Aorta (tissue), 5 donors: ENCODE data around the gene RIPK3. TPM values are rescaled to one million over a fixed set of nuclear protein-coding genes. Genes with fewer than 3 reads are reported as not detected.
"Not testable (repeated sequence)": the region's sequence is repeated elsewhere in the genome, so short reads cannot be mapped to it uniquely, and the experiment has no call there.

ENCODE experiments used
- ATAC-seq: fragments of 200-7000 bp; cut with Tn5 transposase; one replicate; pipeline ENCODE4 v1.9.1; 2022; ENCODE audit warnings: moderate library complexity; ENCODE audit not compliant: low FRiP score
- DNase-seq, 2 donors: peaks; one replicate each; pipeline ENCODE4 v3.0.0-alpha.2; 2020
- H3K27ac ChIP-seq, 2 donors: one replicate each; pipeline ENCODE4 v1.5.1; 2013; ENCODE audit warnings: low read length in 2 of 2, mild to moderate bottlenecking in 2 of 2, moderate library complexity in 2 of 2, control low read depth in 1 of 2, inconsistent platforms in 1 of 2, low read depth in 1 of 2
- H3K27me3 ChIP-seq, 2 donors: one replicate each; pipeline ENCODE4 v1.6.1; 2013; ENCODE audit warnings: control low read depth in 1 of 2, low read length in 1 of 2, mild to moderate bottlenecking in 1 of 2, moderate library complexity in 1 of 2; ENCODE audit not compliant: insufficient read depth in 2 of 2, control insufficient read depth in 1 of 2
- H3K36me3 ChIP-seq, 2 donors: one replicate each; pipeline ENCODE4 v1.6.1; 2013; ENCODE audit warnings: control low read depth in 1 of 2, low read length in 1 of 2, mild to moderate bottlenecking in 1 of 2; ENCODE audit not compliant: insufficient read depth in 2 of 2, control insufficient read depth in 1 of 2
- H3K4me1 ChIP-seq, 2 donors: one replicate each; pipeline ENCODE4 v1.6.1; 2013; ENCODE audit warnings: low read length in 2 of 2, control low read depth in 1 of 2, mild to moderate bottlenecking in 1 of 2, moderate library complexity in 1 of 2; ENCODE audit not compliant: insufficient read depth in 2 of 2, control insufficient read depth in 1 of 2
- H3K4me3 ChIP-seq, 2 donors: one replicate each; pipeline ENCODE4 v1.5.1; 2013; ENCODE audit warnings: low read length in 2 of 2, control low read depth in 1 of 2, mild to moderate bottlenecking in 1 of 2
- H3K9me3 ChIP-seq: one replicate; pipeline ENCODE4 v1.6.1; 2013; ENCODE audit warnings: mild to moderate bottlenecking, low read length; ENCODE audit not compliant: control insufficient read depth
- WGBS, 2 donors: extraction: QIAGEN DNeasy Blood & Tissue Kit; methylation state at CpG; one replicate each; pipeline ENCODE4 v1.1.7; 2013; 5-methylcytosine and 5-hydroxymethylcytosine counted together
- intact Hi-C, 2 donors: fragments of 100-400 bp; cut with DNase I; formaldehyde crosslinking; loops; one replicate each; pipeline versions ENCODE4 v1.14.2 to v1.15.0; 2022
- polyA plus RNA-seq, 2 donors: library from polyadenylated mRNA; stranded (reverse); fragments of 200-250 nt; gene quantifications; one replicate each; pipeline ENCODE4 v1.2.3, GENCODE V29; 2013
- total RNA-seq, 2 donors: library from RNA; stranded (reverse); fragmentation: NEBNext Ultra II Directional; extraction: Animal tissue kit (Norgen Biotek cat#: 25700); gene quantifications; one replicate each; pipeline ENCODE4 v1.2.1, GENCODE V29; 2021
- donor health status: healthy with polysubstance abuse.
- donor health status: Bipolar disorder and iron deficiency.
- donor health status: DM: no; HTN: no; CAD: no.
- donor health status: DM: no; HTN: no; CAD: no.
- donor health status: DM: yes; HTN: yes; CAD: no.

The RIPK3 gene
- total and polyA plus RNA-seq, 4 donors, result 4.0 to 15.8 (median 7.1) TPM

GRCh38 chr14:24371605-24372004, 31.8 kb upstream of the RIPK3 start:
- intact Hi-C loops, H3K27me3 ChIP-seq, H3K27ac ChIP-seq, H3K4me1 ChIP-seq, H3K9me3 ChIP-seq, ATAC-seq, H3K36me3 ChIP-seq, H3K4me3 ChIP-seq, DNase-seq: not testable (repeated sequence)
- 81 to 86% methylated on average over 3 of the region's 3 CpGs for WGBS, 2 donors

GRCh38 chr14:24370748-24371147, 31.0 kb upstream of the RIPK3 start:
- Histone ChIP-seq H3K27ac (no peak overlapping the region), H3K4me1 (no peaks in the 10 kb centered on the region), H3K9me3 (no peaks in the 10 kb centered on the region), H3K36me3 (no peaks in the 10 kb centered on the region), H3K4me3 (no peak overlapping the region), H3K27me3 (no peaks in the 10 kb centered on the region)
- 13% methylated on average over 1 of the region's 1 CpG for WGBS, 2 donors
- no peak for ATAC-seq
- intact Hi-C loops, result no loop called here
- DNase-seq, result no peak

GRCh38 chr14:24369907-24370687, 30.3 kb upstream of the RIPK3 start:
- ATAC-seq (no peak), DNase-seq (no peak)
- Histone ChIP-seq H3K4me3 (no peak overlapping the region), H3K4me1 (no peaks in the 10 kb centered on the region), H3K27ac (no peak overlapping the region), H3K36me3 (no peaks in the 10 kb centered on the region), H3K9me3 (no peaks in the 10 kb centered on the region), H3K27me3 (no peaks in the 10 kb centered on the region)
- 73 to 80% methylated on average over 31 to 32 of the region's 32 CpGs for WGBS, 2 donors
- intact Hi-C loops, result loop anchor here in 1 of 2 donors (2.0 kb wide), 1 partner anchor 29 kb away; the partner anchor contains the start of gene NYNRIN

- ATAC-seq, result no peak
- Histone ChIP-seq H3K27me3 (no peaks in the 10 kb centered on the region), H3K4me1 (no peaks in the 10 kb centered on the region), H3K27ac (peak overlapping the region in 1 of 2 donors; percentile 90), H3K36me3 (no peaks in the 10 kb centered on the region), H3K9me3 (no peaks in the 10 kb centered on the region), H3K4me3 (no peak overlapping the region)
- DNase-seq, result no peak
- WGBS, 2 donors, result 76 to 86% methylated on average over 17 to 20 of the region's 20 CpGs
- intact Hi-C loops, result loop anchor here in 1 of 2 donors (2.0 kb wide), 1 partner anchor 29 kb away; the partner anchor contains the start of gene NYNRIN
These were observed 29.7 kb upstream of the RIPK3 start for GRCh38 chr14:24369463-24369862.

- Histone ChIP-seq H3K4me3 (peak overlapping the region; percentile 47 to 68), H3K36me3 (no peaks in the 10 kb centered on the region), H3K4me1 (no peaks in the 10 kb centered on the region), H3K27me3 (no peaks in the 10 kb centered on the region), H3K9me3 (no peaks in the 10 kb centered on the region), H3K27ac (peak overlapping the region; percentile 51 to 90)
- ATAC-seq, result peak; percentile 17
- WGBS, 2 donors, result 1 to 2% methylated on average over 34 to 52 of the region's 52 CpGs
- DNase-seq, result peak; percentile 79 to 89
- intact Hi-C loops, result loop anchor here in 1 of 2 donors (2.0 kb wide), 1 partner anchor 30 kb away; the partner anchor contains the start of gene NYNRIN
These were observed 28.9 kb upstream of the RIPK3 start for GRCh38 chr14:24368562-24369252.

- 0 to 1% methylated on average over 11 to 15 of the region's 15 CpGs for WGBS, 2 donors
- ATAC-seq, result no peak
- peak overlapping the region; percentile 51 to 90 for H3K27ac ChIP-seq
- DNase-seq, result no peak
- no peaks in the 10 kb centered on the region for H3K27me3 ChIP-seq
- H3K4me1 ChIP-seq, result no peaks in the 10 kb centered on the region
- H3K4me3 ChIP-seq, result peak overlapping the region; percentile 47 to 68
- H3K9me3 ChIP-seq, result no peaks in the 10 kb centered on the region
- intact Hi-C loops, result loop anchor here in 1 of 2 donors (2.0 kb wide), 1 partner anchor 31 kb away; the partner anchor contains the start of gene NYNRIN
- H3K36me3 ChIP-seq, result no peaks in the 10 kb centered on the region
These were observed 28.4 kb upstream of the RIPK3 start for GRCh38 chr14:24368212-24368561.

- Histone ChIP-seq H3K4me3 (peak within 1 kb of the TSS; percentile 47 to 68), H3K4me1 (no peaks in the 10 kb centered on the region), H3K27me3 (no peaks in the 10 kb centered on the region), H3K36me3 (no peaks in the 10 kb centered on the region), H3K27ac (peak within 1 kb of the TSS; percentile 73 to 90), H3K9me3 (no peaks in the 10 kb centered on the region)
- peak; percentile 68 for ATAC-seq
- 2 to 3% methylated on average over 18 to 21 of the region's 21 CpGs for WGBS, 2 donors
- intact Hi-C loops, result loop anchor here in 1 of 2 donors (2.0 kb wide), 3 partner anchors 31 to 221 kb away; partner anchors contain the start of genes NYNRIN, PSME2 and RNF31
- DNase-seq, result peak; percentile 83 to 89
These were observed 27.9 kb upstream of the RIPK3 start, which contains the start of gene NFATC4 for GRCh38 chr14:24367514-24368211. NFATC4 (plus strand) TSS chr14:24368184; CDS start chr14:24368341, 157 bp downstream.
